PC-9 (cell line): ENCODE results near the gene GOLGA6L10. TPM values are rescaled to one million over a fixed set of nuclear protein-coding genes. Genes with fewer than 3 reads are reported as not detected.
"Not testable (repeated sequence)": the region's sequence is repeated elsewhere in the genome, so short reads cannot be mapped to it uniquely, and the experiment has no call there.

Experiments
- BruUV-seq: library from RNA; stranded (reverse); fragments of 400-500 nt; replicated peaks from 2 replicates; lab custom pipeline; 2021; lab: Mats Ljungman, UMichigan
- CTCF ChIA-PET: fragments of 300-600 bp; sonication (Branson Sonifier 250); formaldehyde crosslinking; loops from one replicate; lab custom pipeline; 2022; ENCODE audit warnings: antibody characterized with exemption; lab: Charles Lee
- POLR2A ChIA-PET: fragments of 300-600 bp; sonication (Branson Sonifier 250); formaldehyde crosslinking; loops from one replicate; lab custom pipeline; 2022; ENCODE audit warnings: antibody characterized with exemption; ENCODE audit not compliant: unreplicated experiment; lab: Charles Lee
- DNase-seq, 2 experiments: peaks; one replicate each; pipeline versions ENCODE4 v3.0.0 to v3.0.0-alpha.2; 2015 to 2022; ENCODE audit warnings: mixed read lengths in 1 of 2
- H2AFZ ChIP-seq: fragments of 200-600 bp; sonication (generic); 2 replicates; pipeline ENCODE4 v1.8.1; 2017; ENCODE audit warnings: antibody characterized with exemption
- H3F3A ChIP-seq: fragments of 200-600 bp; sonication (generic); 2 replicates; pipeline ENCODE4 v1.8.1; 2017; ENCODE audit warnings: antibody characterized with exemption, mild to moderate bottlenecking, low read depth; ENCODE audit not compliant: insufficient read depth
- H3K27ac ChIP-seq: fragments of 200-600 bp; sonication (generic); 2 replicates; pipeline ENCODE4 v1.6.1; 2016; ENCODE audit warnings: mixed run types
- H3K27me3 ChIP-seq: fragments of 200-600 bp; sonication (generic); 2 replicates; pipeline ENCODE4 v1.6.1; 2016; ENCODE audit warnings: low read depth, mixed run types; ENCODE audit not compliant: insufficient read depth
- H3K36me3 ChIP-seq: fragments of 200-600 bp; sonication (generic); 2 replicates; pipeline ENCODE4 v1.6.1; 2016; ENCODE audit warnings: low read depth, mixed run types
- H3K4me1 ChIP-seq: fragments of 200-600 bp; sonication (generic); replicated peaks from 2 replicates; pipeline ENCODE4 v1.6.1; 2016; ENCODE audit warnings: mixed run types; ENCODE audit not compliant: insufficient read depth
- H3K4me2 ChIP-seq: fragments of 200-600 bp; sonication (generic); 2 replicates; pipeline ENCODE4 v1.6.1; 2017; ENCODE audit warnings: mixed run types
- H3K4me3 ChIP-seq: fragments of 200-600 bp; sonication (generic); 2 replicates; pipeline ENCODE4 v1.6.1; 2016; ENCODE audit warnings: mixed run types
- H3K79me2 ChIP-seq: fragments of 200-600 bp; sonication (generic); 2 replicates; pipeline ENCODE4 v1.6.1; 2017; ENCODE audit warnings: low read depth, mixed run types
- H3K9me2 ChIP-seq: fragments of 200-600 bp; sonication (generic); 2 replicates; pipeline ENCODE4 v1.8.1; 2017; ENCODE audit warnings: mild to moderate bottlenecking; ENCODE audit not compliant: insufficient read depth
- H3K9me3 ChIP-seq: fragments of 200-600 bp; sonication (generic); 2 replicates; pipeline ENCODE4 v1.8.1; 2016; ENCODE audit warnings: low read depth; ENCODE audit not compliant: insufficient read depth
- H4K20me1 ChIP-seq: fragments of 200-600 bp; sonication (generic); 2 replicates; pipeline ENCODE4 v1.8.1; 2017; ENCODE audit not compliant: insufficient read depth
- EZH2 ChIP-seq: fragments of 200-600 bp; sonication (generic); IDR thresholded peaks from 2 replicates; pipeline ENCODE4 v1.8.0; 2017; ENCODE audit warnings: antibody characterized with exemption, low read depth
- intact Hi-C: fragments of 100-400 bp; cut with micrococcal nuclease; formaldehyde crosslinking; loops from one replicate; pipeline ENCODE4 v1.10.0; 2022; ENCODE audit not compliant: unreplicated experiment
- total RNA-seq: library from RNA; stranded (reverse); gene quantifications from 2 replicates; pipeline ENCODE4 v1.2.3, GENCODE V29; 2021
- TF ChIP-seq, protein P1 (sequence below): fragments of 200-600 bp; sonication (generic); conservative IDR thresholded peaks from 2 replicates; pipeline ENCODE4 v1.6.1; 2017; ENCODE audit warnings: mixed run types, antibody characterized with exemption, mild to moderate bottlenecking, moderate library complexity

The GOLGA6L10 gene
- total RNA-seq, 1 experiment from 2014 or later, result 2.2 TPM

DNA sequence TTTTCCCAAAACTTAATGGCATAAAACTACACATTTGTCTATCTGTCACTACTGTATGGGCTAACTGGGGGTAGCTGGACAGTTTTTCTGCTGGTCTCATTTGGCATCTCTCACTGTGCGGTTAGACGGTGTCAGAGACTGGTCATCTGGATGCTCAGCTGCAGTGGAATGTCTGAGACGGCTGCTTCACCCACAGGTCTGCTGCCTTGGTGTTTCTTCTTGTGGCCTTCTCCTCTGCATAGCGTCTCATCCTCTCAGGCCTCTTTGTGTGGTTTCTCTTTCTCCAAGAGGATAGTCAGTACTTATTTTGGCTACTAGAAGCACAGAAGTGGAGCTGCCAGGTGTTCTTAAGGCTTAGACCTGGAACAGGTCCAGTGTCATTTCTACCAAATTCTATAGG is 44.4 kb upstream of the GOLGA6L10 start:
- no peak overlapping the region for H3K27ac ChIP-seq
- no peaks in the 10 kb centered on the region for H3K4me1 ChIP-seq
- no peaks in the 10 kb centered on the region for H3K36me3 ChIP-seq
- no peaks in the 10 kb centered on the region for H3K79me2 ChIP-seq
- TF ChIP-seq, protein P1, sequence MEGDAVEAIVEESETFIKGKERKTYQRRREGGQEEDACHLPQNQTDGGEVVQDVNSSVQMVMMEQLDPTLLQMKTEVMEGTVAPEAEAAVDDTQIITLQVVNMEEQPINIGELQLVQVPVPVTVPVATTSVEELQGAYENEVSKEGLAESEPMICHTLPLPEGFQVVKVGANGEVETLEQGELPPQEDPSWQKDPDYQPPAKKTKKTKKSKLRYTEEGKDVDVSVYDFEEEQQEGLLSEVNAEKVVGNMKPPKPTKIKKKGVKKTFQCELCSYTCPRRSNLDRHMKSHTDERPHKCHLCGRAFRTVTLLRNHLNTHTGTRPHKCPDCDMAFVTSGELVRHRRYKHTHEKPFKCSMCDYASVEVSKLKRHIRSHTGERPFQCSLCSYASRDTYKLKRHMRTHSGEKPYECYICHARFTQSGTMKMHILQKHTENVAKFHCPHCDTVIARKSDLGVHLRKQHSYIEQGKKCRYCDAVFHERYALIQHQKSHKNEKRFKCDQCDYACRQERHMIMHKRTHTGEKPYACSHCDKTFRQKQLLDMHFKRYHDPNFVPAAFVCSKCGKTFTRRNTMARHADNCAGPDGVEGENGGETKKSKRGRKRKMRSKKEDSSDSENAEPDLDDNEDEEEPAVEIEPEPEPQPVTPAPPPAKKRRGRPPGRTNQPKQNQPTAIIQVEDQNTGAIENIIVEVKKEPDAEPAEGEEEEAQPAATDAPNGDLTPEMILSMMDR, result no peak
- no peak for TF ChIP-seq EZH2
- BruUV-seq, result no TSS peak
- no peak for DNase-seq
- H3F3A ChIP-seq, result no peaks in the 10 kb centered on the region
- ChIA-PET CTCF (no interaction called here), POLR2A (no interaction called here)
- no peaks in the 10 kb centered on the region for H3K9me3 ChIP-seq
- H3K4me3 ChIP-seq, result no peak overlapping the region
- H2AFZ ChIP-seq, result no peak overlapping the region
- H3K27me3 ChIP-seq, result no peaks in the 10 kb centered on the region
- H3K4me2 ChIP-seq, result no peak overlapping the region
- intact Hi-C loops, result no loop called here
- no peaks in the 10 kb centered on the region for H4K20me1 ChIP-seq
- H3K9me2 ChIP-seq, result no peaks in the 10 kb centered on the region

DNA sequence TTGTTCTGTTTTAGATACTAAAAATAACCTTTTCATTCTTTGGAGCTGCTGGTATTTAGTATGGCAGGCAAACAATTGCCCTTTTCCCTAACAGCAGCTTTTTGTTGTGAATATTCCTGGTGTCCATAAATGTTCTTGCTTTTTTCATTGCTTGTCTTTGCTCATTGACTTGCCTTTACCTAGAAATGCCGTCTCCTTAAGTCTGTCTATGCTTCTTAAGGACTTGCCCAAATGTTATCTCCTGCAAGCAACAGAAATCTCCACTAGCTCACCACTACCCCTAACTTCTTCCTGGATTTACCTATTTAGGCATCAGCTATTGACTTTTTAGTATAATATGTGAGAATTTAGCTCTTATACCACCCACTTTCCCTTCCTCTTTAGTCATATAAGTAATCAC is 42.8 kb upstream of the GOLGA6L10 start:
- H3K79me2 ChIP-seq, H3K9me3 ChIP-seq, DNase-seq, H3K4me1 ChIP-seq, POLR2A ChIA-PET, H3K4me2 ChIP-seq, H3F3A ChIP-seq, CTCF ChIA-PET, H3K27ac ChIP-seq, H3K9me2 ChIP-seq, H4K20me1 ChIP-seq, H3K27me3 ChIP-seq, H2AFZ ChIP-seq, BruUV-seq, H3K36me3 ChIP-seq, intact Hi-C loops, H3K4me3 ChIP-seq: not testable (repeated sequence)

GRCh38 chr15:82390152-82390551 is 40.9 kb upstream of the GOLGA6L10 start:
- intact Hi-C loops, BruUV-seq, H3K9me3 ChIP-seq, H3K79me2 ChIP-seq, POLR2A ChIA-PET, H3K4me2 ChIP-seq, DNase-seq, H2AFZ ChIP-seq, H3K36me3 ChIP-seq, H3K4me3 ChIP-seq, H3K4me1 ChIP-seq, H3K27me3 ChIP-seq, H3K27ac ChIP-seq, H4K20me1 ChIP-seq, H3K9me2 ChIP-seq, CTCF ChIA-PET, H3F3A ChIP-seq: not testable (repeated sequence)

DNA sequence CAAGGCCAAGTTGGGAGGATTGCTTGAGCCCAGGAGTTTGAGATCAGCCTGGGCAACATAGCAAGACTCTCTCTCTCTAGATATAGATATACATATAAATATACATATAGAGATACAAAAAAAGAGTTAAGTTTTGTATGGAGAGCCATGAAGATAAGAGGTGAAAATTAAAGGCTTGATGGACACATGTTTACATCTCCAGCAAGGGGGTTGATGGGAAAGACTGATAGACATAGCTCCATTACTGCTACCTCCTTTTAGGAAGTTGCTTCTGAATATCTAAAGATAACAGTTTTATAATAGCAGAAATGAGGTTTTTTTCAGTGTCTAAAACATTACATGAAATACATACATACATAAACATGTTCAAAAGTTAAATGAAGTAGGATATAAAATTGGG is 37.9 kb upstream of the GOLGA6L10 start:
- H3K27ac ChIP-seq, H3F3A ChIP-seq, H3K27me3 ChIP-seq, DNase-seq, H3K9me3 ChIP-seq, H3K4me2 ChIP-seq, H3K9me2 ChIP-seq, H2AFZ ChIP-seq, H3K4me1 ChIP-seq, BruUV-seq, H3K79me2 ChIP-seq, intact Hi-C loops, CTCF ChIA-PET, H4K20me1 ChIP-seq, H3K4me3 ChIP-seq, POLR2A ChIA-PET, H3K36me3 ChIP-seq: not testable (repeated sequence)

DNA sequence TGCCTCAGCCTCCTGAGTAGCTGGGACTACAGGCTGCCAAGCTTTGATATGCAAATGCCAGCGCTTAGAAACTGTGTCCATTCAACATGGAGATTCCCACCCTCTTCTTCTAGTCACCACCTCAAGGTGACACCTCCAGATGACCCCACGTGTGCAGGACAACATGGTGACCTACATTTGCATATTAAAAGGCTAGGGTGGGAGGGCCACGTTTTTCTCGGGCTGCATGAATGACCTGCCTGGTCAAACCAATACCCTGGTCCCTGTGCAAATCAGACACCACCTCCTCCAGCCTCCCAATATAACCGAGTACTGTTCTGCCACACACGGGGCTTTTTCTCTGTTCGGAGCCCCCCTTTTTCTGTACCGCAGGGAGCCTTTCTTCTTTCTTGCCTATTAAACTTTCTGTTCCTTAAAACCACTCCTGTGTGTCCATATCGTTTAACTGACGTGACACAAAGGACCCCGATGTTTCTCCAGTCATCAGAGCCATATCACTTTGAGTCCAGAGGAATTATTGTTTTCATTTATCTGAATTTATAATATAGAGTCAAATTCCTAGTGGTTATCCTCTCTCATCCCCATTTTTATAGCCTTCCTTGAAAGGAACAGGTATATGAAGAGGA is 32.2 kb upstream of the GOLGA6L10 start:
- H3K27me3 ChIP-seq, POLR2A ChIA-PET, H3K27ac ChIP-seq, H3K4me2 ChIP-seq, H3K9me3 ChIP-seq, H3F3A ChIP-seq, H3K4me1 ChIP-seq, intact Hi-C loops, H3K9me2 ChIP-seq, H3K36me3 ChIP-seq, H3K79me2 ChIP-seq, H4K20me1 ChIP-seq, BruUV-seq, H2AFZ ChIP-seq, CTCF ChIA-PET, DNase-seq, H3K4me3 ChIP-seq: not testable (repeated sequence)

DNA sequence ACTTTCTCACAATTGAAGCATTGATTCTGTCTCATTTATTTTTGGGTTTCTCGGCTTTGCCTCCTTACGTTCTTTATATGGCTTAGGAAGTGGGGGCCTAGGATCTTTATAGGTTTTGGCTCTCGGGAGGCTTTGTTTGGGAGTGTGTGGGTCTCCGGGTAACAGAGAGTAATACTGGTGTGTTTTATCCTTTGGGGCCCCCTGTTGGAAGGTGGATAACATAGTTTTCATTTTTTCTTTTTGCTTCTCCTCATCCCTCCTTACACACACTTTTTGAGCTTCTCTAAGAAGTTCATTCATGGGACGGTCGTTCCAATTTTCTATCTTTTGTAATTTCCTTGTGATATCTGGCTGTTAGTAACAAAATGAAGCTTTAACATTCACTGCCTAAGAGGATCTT is 30.3 kb upstream of the GOLGA6L10 start:
- H3K9me3 ChIP-seq, POLR2A ChIA-PET, intact Hi-C loops, H3F3A ChIP-seq, H3K4me1 ChIP-seq, CTCF ChIA-PET, H3K9me2 ChIP-seq, BruUV-seq, H3K27ac ChIP-seq, H3K4me2 ChIP-seq, H3K27me3 ChIP-seq, H4K20me1 ChIP-seq, H3K79me2 ChIP-seq, H3K4me3 ChIP-seq, DNase-seq, H2AFZ ChIP-seq, H3K36me3 ChIP-seq: not testable (repeated sequence)

DNA sequence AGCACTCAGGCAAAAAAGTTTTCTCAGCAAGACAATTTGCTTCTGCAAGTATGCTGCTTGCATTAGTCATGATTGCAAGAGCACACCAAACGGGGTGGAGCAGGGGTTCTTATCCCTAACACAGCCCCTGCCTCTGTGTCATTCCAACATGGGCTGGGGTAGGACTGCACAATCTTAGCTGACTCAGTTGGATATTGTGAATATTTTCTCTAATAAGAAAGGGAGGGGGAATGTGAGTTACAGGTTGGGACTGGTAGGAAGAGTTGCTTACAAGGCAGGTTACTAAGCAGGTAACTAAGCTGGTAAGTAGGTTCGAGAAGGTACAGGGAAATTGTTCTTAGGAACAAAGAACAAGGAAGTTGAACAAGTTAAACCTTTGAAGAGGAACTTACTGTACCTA is 24.4 kb upstream of the GOLGA6L10 start:
- H4K20me1 ChIP-seq, H3K27ac ChIP-seq, H3K4me2 ChIP-seq, H2AFZ ChIP-seq, H3K9me2 ChIP-seq, H3K4me3 ChIP-seq, DNase-seq, BruUV-seq, H3K36me3 ChIP-seq, CTCF ChIA-PET, H3F3A ChIP-seq, H3K27me3 ChIP-seq, POLR2A ChIA-PET, H3K4me1 ChIP-seq, intact Hi-C loops, H3K9me3 ChIP-seq, H3K79me2 ChIP-seq: not testable (repeated sequence)
